ENCODE results near the gene GAPT.

DNA sequence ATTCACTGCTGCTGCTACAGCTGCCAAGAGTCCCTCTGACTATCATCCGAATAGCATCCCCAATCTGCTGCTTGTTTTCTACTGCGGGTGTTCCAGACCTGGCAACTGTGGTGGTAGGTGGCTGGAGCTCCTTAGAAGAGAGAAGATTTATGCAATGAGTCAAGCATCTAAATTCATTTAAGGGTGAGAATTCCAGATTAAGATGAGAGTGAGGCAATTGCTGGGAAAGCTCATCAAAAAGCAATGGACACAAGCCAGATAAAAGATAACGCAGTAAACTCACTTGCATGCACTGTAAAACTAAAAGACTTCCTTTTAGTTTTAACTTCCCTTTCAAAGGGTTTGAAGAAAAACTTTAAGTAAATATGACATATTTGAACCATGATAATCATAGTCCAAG lies 35.2 kb upstream of the GAPT start:
- TF ChIP-seq MAX (IDR thresholded peaks at IDR 0.05; ENCODE audit: insufficient read depth, insufficient read length) (no peak), POLR2AphosphoS5 (IDR thresholded peaks at IDR 0.05; ENCODE audit: insufficient read depth, low read depth, low read length) (no peak), POLR2A (IDR thresholded peaks at IDR 0.05; ENCODE audit: low read depth, low read length) (no peak), CTCF (IDR thresholded peaks at IDR 0.05; ENCODE audit: extremely low read depth in 1 of 2, insufficient read depth in 1 of 2, low read depth in 1 of 2, low read length in 2 of 2) (no peak), EZH2 (IDR thresholded peaks at IDR 0.05; ENCODE audit: borderline replicate concordance, low read depth, low read length, severe bottlenecking) (no peak)

Measured in endothelial cell of umbilical vein (primary cell).